ENCODE data around the gene ST3GAL4.

The ST3GAL4 gene

DNA sequence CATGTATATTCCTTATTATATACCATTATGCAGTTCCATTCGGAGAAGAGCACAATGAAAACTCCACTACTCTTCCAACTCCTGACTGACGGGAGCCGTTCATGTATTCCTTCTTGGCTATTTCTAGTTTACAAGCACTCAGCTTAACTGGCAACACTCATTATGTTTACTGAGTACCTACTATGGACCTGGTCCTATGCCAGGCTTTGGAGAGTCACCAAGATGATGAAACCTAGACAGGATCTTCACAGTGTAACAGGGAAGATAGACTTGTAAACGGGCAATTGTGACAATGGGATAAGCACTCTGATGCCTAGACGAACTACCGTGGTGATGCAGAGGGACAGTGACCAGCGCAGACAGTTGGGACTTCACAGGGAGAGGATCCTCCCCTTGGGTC is 22.3 kb upstream of the ST3GAL4 start:
- Histone ChIP-seq H3K4me2 (ENCODE audit: low read depth, low read length, poor library complexity, severe bottlenecking) (no peak overlapping the region), H3K79me2 (ENCODE audit: insufficient read depth, low read length) (peaks cover 5% of the 10 kb centered on the region; the same call in 1 of the 2 replicates), H3K4me3 (ENCODE audit: low read length, poor library complexity, severe bottlenecking) (no peak overlapping the region), H3K9ac (ENCODE audit: low read depth, low read length, poor library complexity, severe bottlenecking) (no peak overlapping the region), H2AFZ (ENCODE audit: low read length) (no peak overlapping the region), H3K36me3 (ENCODE audit: insufficient read depth, low read length) (peaks cover 41% of the 10 kb centered on the region; the same call in 1 of the 2 replicates), H3K4me1 (ENCODE audit: insufficient read depth, low read length, poor library complexity, severe bottlenecking) (peaks cover 23% of the 10 kb centered on the region), H3K27me3 (ENCODE audit: insufficient read depth, low read length, poor library complexity, severe bottlenecking) (no peaks in the 10 kb centered on the region), H4K20me1 (ENCODE audit: insufficient read depth, low read length, poor library complexity, severe bottlenecking) (no peaks in the 10 kb centered on the region), H3F3A (ENCODE audit: low read depth) (no peaks in the 10 kb centered on the region), H3K9me2 (replicated peaks; ENCODE audit: low read depth, low read length) (no peaks in the 10 kb centered on the region), H3K9me3 (ENCODE audit: insufficient read depth, low read depth, low read length) (no peaks in the 10 kb centered on the region)
- TF ChIP-seq EZH2phosphoT487 (IDR thresholded peaks at IDR 0.05; ENCODE audit: borderline replicate concordance), result no peak
- TF ChIP-seq, protein P1, sequence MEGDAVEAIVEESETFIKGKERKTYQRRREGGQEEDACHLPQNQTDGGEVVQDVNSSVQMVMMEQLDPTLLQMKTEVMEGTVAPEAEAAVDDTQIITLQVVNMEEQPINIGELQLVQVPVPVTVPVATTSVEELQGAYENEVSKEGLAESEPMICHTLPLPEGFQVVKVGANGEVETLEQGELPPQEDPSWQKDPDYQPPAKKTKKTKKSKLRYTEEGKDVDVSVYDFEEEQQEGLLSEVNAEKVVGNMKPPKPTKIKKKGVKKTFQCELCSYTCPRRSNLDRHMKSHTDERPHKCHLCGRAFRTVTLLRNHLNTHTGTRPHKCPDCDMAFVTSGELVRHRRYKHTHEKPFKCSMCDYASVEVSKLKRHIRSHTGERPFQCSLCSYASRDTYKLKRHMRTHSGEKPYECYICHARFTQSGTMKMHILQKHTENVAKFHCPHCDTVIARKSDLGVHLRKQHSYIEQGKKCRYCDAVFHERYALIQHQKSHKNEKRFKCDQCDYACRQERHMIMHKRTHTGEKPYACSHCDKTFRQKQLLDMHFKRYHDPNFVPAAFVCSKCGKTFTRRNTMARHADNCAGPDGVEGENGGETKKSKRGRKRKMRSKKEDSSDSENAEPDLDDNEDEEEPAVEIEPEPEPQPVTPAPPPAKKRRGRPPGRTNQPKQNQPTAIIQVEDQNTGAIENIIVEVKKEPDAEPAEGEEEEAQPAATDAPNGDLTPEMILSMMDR (conservative IDR thresholded peaks at IDR 0.05; ENCODE audit: low read length), result no peak

GRCh38 chr11:126334659-126335462 is 20.6 kb upstream of the ST3GAL4 start:
- no peak overlapping the region for H2AFZ ChIP-seq (ENCODE audit: low read length)
- peaks cover 56% of the 10 kb centered on the region; the same call in 1 of the 2 replicates for H3K36me3 ChIP-seq (ENCODE audit: insufficient read depth, low read length)
- no peaks in the 10 kb centered on the region for H3K9me2 ChIP-seq (replicated peaks; ENCODE audit: low read depth, low read length)
- no peak overlapping the region for H3K4me2 ChIP-seq (ENCODE audit: low read depth, low read length, poor library complexity, severe bottlenecking)
- no peaks in the 10 kb centered on the region for H3K79me2 ChIP-seq (ENCODE audit: insufficient read depth, low read length)
- no peaks in the 10 kb centered on the region for H4K20me1 ChIP-seq (ENCODE audit: insufficient read depth, low read length, poor library complexity, severe bottlenecking)
- H3F3A ChIP-seq (ENCODE audit: low read depth), result no peaks in the 10 kb centered on the region
- H3K27me3 ChIP-seq (ENCODE audit: insufficient read depth, low read length, poor library complexity, severe bottlenecking), result no peaks in the 10 kb centered on the region
- no peak overlapping the region for H3K4me3 ChIP-seq (ENCODE audit: low read length, poor library complexity, severe bottlenecking)
- peaks cover 24% of the 10 kb centered on the region for H3K4me1 ChIP-seq (ENCODE audit: insufficient read depth, low read length, poor library complexity, severe bottlenecking)
- TF ChIP-seq, protein P1 (conservative IDR thresholded peaks at IDR 0.05; ENCODE audit: low read length), result no peak
- TF ChIP-seq EZH2phosphoT487 (IDR thresholded peaks at IDR 0.05; ENCODE audit: borderline replicate concordance), result no peak
- no peak overlapping the region for H3K9ac ChIP-seq (ENCODE audit: low read depth, low read length, poor library complexity, severe bottlenecking)
- H3K9me3 ChIP-seq (ENCODE audit: insufficient read depth, low read depth, low read length), result no peaks in the 10 kb centered on the region

- Histone ChIP-seq H3K9me3 (ENCODE audit: insufficient read depth, low read depth, low read length) (no peaks in the 10 kb centered on the region), H3K4me2 (ENCODE audit: low read depth, low read length, poor library complexity, severe bottlenecking) (no peak overlapping the region), H3K9me2 (replicated peaks; ENCODE audit: low read depth, low read length) (no peaks in the 10 kb centered on the region), H3K36me3 (ENCODE audit: insufficient read depth, low read length) (peaks cover 56% of the 10 kb centered on the region; the same call in 1 of the 2 replicates), H3K4me3 (ENCODE audit: low read length, poor library complexity, severe bottlenecking) (no peak overlapping the region), H3K27me3 (ENCODE audit: insufficient read depth, low read length, poor library complexity, severe bottlenecking) (no peaks in the 10 kb centered on the region), H3K79me2 (ENCODE audit: insufficient read depth, low read length) (no peaks in the 10 kb centered on the region), H3F3A (ENCODE audit: low read depth) (no peaks in the 10 kb centered on the region), H3K4me1 (ENCODE audit: insufficient read depth, low read length, poor library complexity, severe bottlenecking) (peaks cover 27% of the 10 kb centered on the region), H3K9ac (ENCODE audit: low read depth, low read length, poor library complexity, severe bottlenecking) (no peak overlapping the region), H4K20me1 (ENCODE audit: insufficient read depth, low read length, poor library complexity, severe bottlenecking) (no peaks in the 10 kb centered on the region), H2AFZ (ENCODE audit: low read length) (no peak overlapping the region)
- TF ChIP-seq, protein P1 (conservative IDR thresholded peaks at IDR 0.05; ENCODE audit: low read length), result no peak
- TF ChIP-seq EZH2phosphoT487 (IDR thresholded peaks at IDR 0.05; ENCODE audit: borderline replicate concordance), result no peak
These were observed 20.1 kb upstream of the ST3GAL4 start for GRCh38 chr11:126335463-126335760.
